ENCODE data around the gene DUSP28. TPM values are rescaled to one million over a fixed set of nuclear protein-coding genes. Genes with fewer than 3 reads are reported as not detected.

Gene DUSP28
- total and polyA plus RNA-seq, 2 of the 8 experiments (the other 6 are each of a cell fraction or from before 2014, with no cell fraction given) = 2.1 to 2.3 TPM

GRCh38 chr2:240526521-240526920, 33.6 kb upstream of the DUSP28 start:
- WGBS, 2 experiments (ENCODE audit: extremely low coverage in 1 of 2, insufficient coverage in 1 of 2, insufficient read length in 1 of 2, insufficient replicate concordance in 2 of 2, low coverage in 1 of 2, low lambda C conversion rate in 2 of 2, missing lambda C conversion rate in 1 of 2) = 68% methylated on average over 4 of the region's 4 CpGs; no CpG with 5 or more reads in 1 of the 2 experiments
- Histone ChIP-seq H2BK120ac (replicated peaks; ENCODE audit: low read depth, low read length) (no peak overlapping the region), H3K9ac (replicated peaks in 1 of 4; ENCODE audit: extremely low read depth in 1 of 4, low read depth in 3 of 4, low read length in 3 of 4) (no peak overlapping the region), H3K18ac (ENCODE audit: extremely low read depth, low read length) (no peak overlapping the region), H3K79me2 (ENCODE audit: control insufficient read depth in 1 of 2, insufficient read depth in 2 of 2, low read length in 2 of 2) (no peaks in the 10 kb centered on the region), H2BK15ac (ENCODE audit: low read length) (no peak overlapping the region), H3K9me3 (ENCODE audit: insufficient read depth in 2 of 2, low read depth in 1 of 2, low read length in 1 of 2) (peaks cover 29 to 64% of the 10 kb centered on the region in 2 experiments), H2BK20ac (ENCODE audit: low read length) (no peak overlapping the region), H3K56ac (replicated peaks; ENCODE audit: insufficient read length, low read depth, low read length) (no peak overlapping the region), H3K27ac (ENCODE audit: low read depth, low read length) (no peak overlapping the region), H3K4ac (replicated peaks; ENCODE audit: insufficient read length, low read depth, low read length) (no peak overlapping the region), H3K4me3 (ENCODE audit: extremely low read depth in 1 of 4, insufficient read depth in 2 of 4, low read depth in 3 of 4, low read length in 4 of 4) (no peak overlapping the region), H3K36me3 (ENCODE audit: control insufficient read depth in 2 of 4, insufficient read depth in 4 of 4, low read length in 3 of 4) (no peaks in the 10 kb centered on the region; a peak in 2 of 8 replicates), H3K23ac (ENCODE audit: insufficient read length) (no peak overlapping the region), H4K8ac (ENCODE audit: extremely low read depth, insufficient read depth, low read length) (no peak overlapping the region), H3K4me1 (replicated peaks in 1 of 4; ENCODE audit: control insufficient read depth in 3 of 4, insufficient read depth in 4 of 4, low read length in 3 of 4) (no peaks in the 10 kb centered on the region), H4K20me1 (replicated peaks in 1 of 2; ENCODE audit: control insufficient read depth in 1 of 2, insufficient read depth in 2 of 2, low read length in 2 of 2) (peaks cover 0 to 1% of the 10 kb centered on the region in 2 experiments), H3K27me3 (replicated peaks in 1 of 4; ENCODE audit: control insufficient read depth in 3 of 4, extremely low read depth in 1 of 4, insufficient read depth in 3 of 4, low read length in 3 of 4) (no peaks in the 10 kb centered on the region), H2AFZ (ENCODE audit: low read length) (no peak overlapping the region), H4K5ac (ENCODE audit: insufficient read length, low read depth, low read length) (no peak overlapping the region), H3K4me2 (ENCODE audit: insufficient read depth in 1 of 2, low read depth in 2 of 2, low read length in 2 of 2) (no peak overlapping the region), H2BK12ac (ENCODE audit: low read depth, low read length) (no peak overlapping the region), H3K14ac (ENCODE audit: insufficient read length) (no peak overlapping the region), H3K23me2 (ENCODE audit: low read depth, low read length) (peaks cover 7% of the 10 kb centered on the region; the same call in 1 of the 2 replicates), H2AK5ac (ENCODE audit: low read depth, low read length) (no peak overlapping the region), H4K91ac (replicated peaks; ENCODE audit: insufficient read length, low read length) (no peak overlapping the region), H3K79me1 (ENCODE audit: low read depth, low read length) (no peaks in the 10 kb centered on the region; the same call in 1 of the 2 replicates), H2BK5ac (ENCODE audit: low read depth, low read length) (no peak overlapping the region)
- TF ChIP-seq ASH2L (IDR thresholded peaks at IDR 0.05; ENCODE audit: low read length) (no peak), YY1 (IDR thresholded peaks at IDR 0.05; ENCODE audit: low read depth, low read length) (no peak), RNF2 (IDR thresholded peaks at IDR 0.05; ENCODE audit: borderline replicate concordance, low read depth, low read length, missing control alignments, poor library complexity, severe bottlenecking) (no peak), SP1 (IDR thresholded peaks at IDR 0.05; ENCODE audit: low read depth, low read length) (no peak), TAF1 (IDR thresholded peaks at IDR 0.05; ENCODE audit: low read depth, low read length) (no peak), BACH1 (IDR thresholded peaks at IDR 0.05; ENCODE audit: low read length) (no peak), ATF3 (IDR thresholded peaks at IDR 0.05; ENCODE audit: insufficient read depth, low read depth, low read length) (no peak), SP4 (IDR thresholded peaks at IDR 0.05; ENCODE audit: low read length) (no peak), PHF8 (conservative IDR thresholded peaks at IDR 0.05; ENCODE audit: low read depth, low read length) (no peak), SRF (IDR thresholded peaks at IDR 0.05; ENCODE audit: low read depth, low read length) (no peak), NANOG (IDR thresholded peaks at IDR 0.05; ENCODE audit: insufficient read depth, low read depth, low read length, poor library complexity, severe bottlenecking) (no peak), POU5F1 (IDR thresholded peaks at IDR 0.05; ENCODE audit: low read depth, low read length) (no peak), BCL11A (IDR thresholded peaks at IDR 0.05; ENCODE audit: low read depth in 2 of 2, low read length in 2 of 2) (no peak)
- DNase-seq (ENCODE audit: low read depth in 1 of 2, low spot score in 2 of 2) (no peak), FAIRE-seq (no peak)
- CTCF ChIA-PET (ENCODE audit: partially characterized antibody) = interaction anchor here (0.5 to 3.4 kb wide), 2 partner anchors 13 to 24 kb away, joined by 3 to 14 read pairs; no protein-coding TSS in a partner anchor
- POLR2A ChIA-PET (ENCODE audit: partially characterized antibody) = no interaction called here

All from H1 (cell line).